Measurements from ENCODE around the gene NUP214. TPM values are rescaled to one million over a fixed set of nuclear protein-coding genes. Genes with fewer than 3 reads are reported as not detected.

Gene NUP214
- total RNA-seq, 2 donors from 2014 or later: 44.3 to 55.0 TPM

DNA sequence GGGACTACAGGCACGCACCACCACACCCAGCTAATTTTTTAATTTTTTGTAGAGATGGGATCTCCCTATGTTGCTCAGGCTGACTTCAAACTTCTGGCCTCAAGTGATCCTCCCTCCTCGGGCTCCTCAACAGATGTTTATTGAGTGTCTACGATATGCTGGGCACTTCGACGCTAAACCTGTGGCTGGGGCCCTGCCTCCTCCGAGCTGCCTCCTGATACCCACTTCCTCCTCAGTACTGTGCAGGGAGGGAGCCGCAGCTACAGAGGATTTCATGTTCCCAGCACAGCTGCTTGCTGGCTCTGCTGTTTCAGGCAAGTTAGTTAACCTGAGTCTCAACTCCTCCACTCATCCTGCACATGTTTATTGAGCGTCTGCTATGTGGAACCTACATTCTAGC lies 19.4 kb upstream of the NUP214 start:
- no peak overlapping the region for H3K27ac ChIP-seq
- H3K36me3 ChIP-seq: no peaks in the 10 kb centered on the region
- H3K4me1 ChIP-seq (ENCODE audit: control insufficient read depth in 1 of 2, low read depth in 2 of 2): no peaks in the 10 kb centered on the region
- TF ChIP-seq, protein P1, sequence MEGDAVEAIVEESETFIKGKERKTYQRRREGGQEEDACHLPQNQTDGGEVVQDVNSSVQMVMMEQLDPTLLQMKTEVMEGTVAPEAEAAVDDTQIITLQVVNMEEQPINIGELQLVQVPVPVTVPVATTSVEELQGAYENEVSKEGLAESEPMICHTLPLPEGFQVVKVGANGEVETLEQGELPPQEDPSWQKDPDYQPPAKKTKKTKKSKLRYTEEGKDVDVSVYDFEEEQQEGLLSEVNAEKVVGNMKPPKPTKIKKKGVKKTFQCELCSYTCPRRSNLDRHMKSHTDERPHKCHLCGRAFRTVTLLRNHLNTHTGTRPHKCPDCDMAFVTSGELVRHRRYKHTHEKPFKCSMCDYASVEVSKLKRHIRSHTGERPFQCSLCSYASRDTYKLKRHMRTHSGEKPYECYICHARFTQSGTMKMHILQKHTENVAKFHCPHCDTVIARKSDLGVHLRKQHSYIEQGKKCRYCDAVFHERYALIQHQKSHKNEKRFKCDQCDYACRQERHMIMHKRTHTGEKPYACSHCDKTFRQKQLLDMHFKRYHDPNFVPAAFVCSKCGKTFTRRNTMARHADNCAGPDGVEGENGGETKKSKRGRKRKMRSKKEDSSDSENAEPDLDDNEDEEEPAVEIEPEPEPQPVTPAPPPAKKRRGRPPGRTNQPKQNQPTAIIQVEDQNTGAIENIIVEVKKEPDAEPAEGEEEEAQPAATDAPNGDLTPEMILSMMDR (IDR thresholded peaks at IDR 0.05): no peak
- H3K4me3 ChIP-seq: no peak overlapping the region
- no peak for DNase-seq (ENCODE audit: low spot score)
- ATAC-seq (ENCODE audit: insufficient number of reproducible peaks, low FRiP score, low read depth): no peak
- H3K9me3 ChIP-seq: no peaks in the 10 kb centered on the region
- H3K27me3 ChIP-seq (replicated peaks; ENCODE audit: insufficient read depth): no peaks in the 10 kb centered on the region

DNA sequence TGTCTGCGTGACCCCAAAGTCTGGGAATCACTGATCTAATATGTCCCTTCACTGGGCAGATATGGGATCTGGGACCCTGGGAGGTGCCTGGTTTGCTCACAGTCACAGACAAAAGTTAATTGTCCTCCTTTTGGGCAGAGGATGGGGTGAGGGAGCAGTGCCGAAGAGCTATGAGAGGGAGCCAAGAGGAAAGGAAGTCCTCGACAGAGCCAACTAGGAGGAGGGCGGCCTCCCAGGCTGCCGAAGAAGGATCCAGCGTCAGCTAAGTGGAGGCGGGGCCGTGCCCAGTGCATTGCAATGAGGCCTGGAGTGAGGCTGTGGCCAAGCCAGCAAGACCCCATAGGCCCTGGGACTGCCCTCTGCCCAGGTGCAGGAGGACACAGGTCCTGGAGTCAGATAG lies 17.6 kb upstream of the NUP214 start:
- TF ChIP-seq, protein P1 (IDR thresholded peaks at IDR 0.05): no peak

DNA sequence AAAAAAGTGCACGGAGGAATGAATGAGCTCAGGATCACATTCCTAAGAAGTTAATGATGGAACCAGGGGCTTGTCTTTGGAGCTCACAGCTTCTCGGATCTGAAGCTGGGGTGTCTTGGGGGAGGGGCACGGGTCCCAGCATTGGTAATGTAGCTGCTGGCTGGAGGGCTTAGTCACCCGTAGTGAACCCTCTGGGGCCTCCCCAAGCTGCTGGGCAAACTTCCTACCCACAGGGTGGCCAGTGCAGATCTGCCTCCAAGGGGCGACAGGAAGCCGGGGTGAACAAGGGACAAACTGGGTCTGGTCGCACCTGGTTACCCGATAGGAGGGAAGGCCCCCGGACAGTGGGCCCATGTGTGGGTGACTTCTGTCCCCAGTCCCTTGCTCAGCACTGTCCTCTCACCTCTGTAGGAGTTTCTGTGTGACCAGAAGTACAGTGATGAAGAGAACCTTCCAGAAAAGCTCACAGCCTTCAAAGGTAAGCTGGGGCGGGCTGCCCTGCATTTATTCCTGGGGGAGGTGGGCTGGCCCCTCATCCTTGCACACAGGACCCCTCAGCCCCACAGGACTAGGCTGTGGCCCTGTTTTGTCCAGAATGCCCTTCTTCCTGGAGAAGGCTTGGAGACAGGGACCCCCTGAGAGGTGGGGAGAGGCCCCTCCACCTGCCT lies 14.1 kb upstream of the NUP214 start:
- DNase-seq (ENCODE audit: low spot score): no peak
- TF ChIP-seq, protein P1 (IDR thresholded peaks at IDR 0.05): no peak
- Histone ChIP-seq H3K4me1 (ENCODE audit: control insufficient read depth in 1 of 2, low read depth in 2 of 2) (no peaks in the 10 kb centered on the region), H3K4me3 (no peak overlapping the region), H3K27me3 (replicated peaks; ENCODE audit: insufficient read depth) (no peaks in the 10 kb centered on the region), H3K36me3 (no peaks in the 10 kb centered on the region), H3K9me3 (no peaks in the 10 kb centered on the region), H3K27ac (no peak overlapping the region)
- ATAC-seq (ENCODE audit: insufficient number of reproducible peaks, low FRiP score, low read depth): no peak

More for the DNA sequence above, 17.6 kb upstream of the NUP214 start:
- H3K9me3 ChIP-seq: no peaks in the 10 kb centered on the region
- H3K27me3 ChIP-seq (replicated peaks; ENCODE audit: insufficient read depth): no peaks in the 10 kb centered on the region
- ATAC-seq (ENCODE audit: insufficient number of reproducible peaks, low FRiP score, low read depth) (no peak), DNase-seq (ENCODE audit: low spot score) (no peak)
- no peaks in the 10 kb centered on the region for H3K4me1 ChIP-seq (ENCODE audit: control insufficient read depth in 1 of 2, low read depth in 2 of 2)
- no peak overlapping the region for H3K27ac ChIP-seq
- no peak overlapping the region for H3K4me3 ChIP-seq
- H3K36me3 ChIP-seq: no peaks in the 10 kb centered on the region

DNA sequence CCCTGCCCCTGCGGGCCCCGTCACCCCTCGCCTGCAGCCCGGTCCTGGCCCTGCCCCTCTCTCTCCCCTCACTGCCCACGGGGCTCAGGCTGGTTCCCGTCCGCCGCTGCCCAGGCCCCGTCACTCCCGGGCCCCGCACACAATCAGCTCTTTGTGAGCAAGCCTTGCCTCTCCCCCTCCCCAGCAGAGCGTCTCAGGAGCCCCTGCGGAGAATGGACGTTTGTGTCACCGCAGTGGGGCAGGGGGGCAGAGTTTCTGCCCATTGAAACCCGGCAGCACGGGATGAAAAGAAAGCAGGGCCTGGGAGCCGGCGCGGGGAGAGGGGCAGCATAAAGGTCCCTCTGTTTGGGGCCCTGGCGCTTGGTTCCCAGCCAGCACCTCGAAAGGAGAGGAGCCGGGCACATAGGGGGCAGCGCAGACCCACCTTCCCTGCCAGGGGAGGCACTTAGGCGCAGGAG lies 13.5 kb upstream of the NUP214 start:
- ATAC-seq (ENCODE audit: insufficient number of reproducible peaks, low FRiP score, low read depth) (no peak), DNase-seq (ENCODE audit: low spot score) (no peak)
- Histone ChIP-seq H3K36me3 (no peaks in the 10 kb centered on the region), H3K27ac (no peak overlapping the region), H3K4me1 (ENCODE audit: control insufficient read depth in 1 of 2, low read depth in 2 of 2) (peaks cover 3 to 4% of the 10 kb centered on the region in 2 donors), H3K4me3 (no peak overlapping the region), H3K9me3 (no peaks in the 10 kb centered on the region), H3K27me3 (replicated peaks; ENCODE audit: insufficient read depth) (no peaks in the 10 kb centered on the region)
- TF ChIP-seq, protein P1 (IDR thresholded peaks at IDR 0.05): no peak

DNA sequence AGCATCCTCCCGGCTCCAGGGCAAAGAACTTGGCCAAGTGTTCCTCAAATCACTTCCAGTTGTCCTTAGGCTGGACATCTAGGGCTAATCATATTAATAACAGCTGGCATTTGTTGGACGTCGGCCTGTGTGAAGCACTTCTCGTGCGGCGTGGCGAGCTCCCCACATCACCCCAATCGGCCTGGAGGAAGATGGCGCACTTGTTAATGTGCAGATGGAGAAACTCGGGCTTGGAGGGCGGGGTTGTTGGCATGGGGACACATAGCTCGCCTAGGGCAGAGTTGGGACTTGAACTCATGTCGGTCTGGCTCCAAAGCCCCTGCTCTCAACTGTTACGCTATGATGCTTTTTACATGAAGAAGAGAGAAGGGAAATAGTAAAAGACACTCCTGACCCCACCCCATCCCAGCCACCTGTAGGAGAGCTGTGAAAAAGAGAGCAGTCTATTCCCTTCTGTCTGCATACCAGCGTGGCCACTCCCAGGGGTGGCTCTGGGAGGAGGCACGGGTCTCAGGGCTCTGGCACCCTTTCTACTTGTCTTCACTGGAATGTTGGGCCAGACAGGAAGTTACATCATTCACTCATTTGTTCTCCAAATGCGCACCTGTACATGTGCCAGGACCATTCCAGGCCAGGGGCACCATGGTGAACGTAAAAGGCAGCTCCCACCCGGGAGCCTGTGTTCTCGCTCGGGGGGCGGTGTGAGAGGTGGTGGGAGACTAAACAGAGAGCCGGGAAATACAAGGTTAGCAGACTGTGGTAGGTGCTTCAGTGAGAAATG lies 12.8 kb upstream of the NUP214 start:
- no peak for DNase-seq (ENCODE audit: low spot score)
- H3K27ac ChIP-seq: no peak overlapping the region

More for the DNA sequence above, 12.8 kb upstream of the NUP214 start:
- TF ChIP-seq, protein P1 (IDR thresholded peaks at IDR 0.05): no peak
- Histone ChIP-seq H3K4me1 (ENCODE audit: control insufficient read depth in 1 of 2, low read depth in 2 of 2) (peaks cover 9% of the 10 kb centered on the region in 2 donors), H3K4me3 (no peak overlapping the region), H3K36me3 (no peaks in the 10 kb centered on the region), H3K27me3 (replicated peaks; ENCODE audit: insufficient read depth) (no peaks in the 10 kb centered on the region), H3K9me3 (no peaks in the 10 kb centered on the region)
- ATAC-seq (ENCODE audit: insufficient number of reproducible peaks, low FRiP score, low read depth): no peak

Measured in thoracic aorta (tissue), 2 donors.